GM19238 (cell line): ENCODE results near the gene FNBP1L.
"Not testable (repeated sequence)": the region's sequence is repeated elsewhere in the genome, so short reads cannot be mapped to it uniquely, and the experiment has no call there.

Experiments used
- DNase-seq: peaks from one replicate; pipeline ENCODE4 v3.0.0; 2011; ENCODE audit warnings: low spot score; ENCODE audit not compliant: insufficient read length

FNBP1L gene

GRCh38 chr1:93442741-93443140, 5.2 kb upstream of the FNBP1L start:
- no peak for DNase-seq

- no peak for DNase-seq
Observed at GRCh38 chr1:93443454-93443853, 4.5 kb upstream of the FNBP1L start.

DNA sequence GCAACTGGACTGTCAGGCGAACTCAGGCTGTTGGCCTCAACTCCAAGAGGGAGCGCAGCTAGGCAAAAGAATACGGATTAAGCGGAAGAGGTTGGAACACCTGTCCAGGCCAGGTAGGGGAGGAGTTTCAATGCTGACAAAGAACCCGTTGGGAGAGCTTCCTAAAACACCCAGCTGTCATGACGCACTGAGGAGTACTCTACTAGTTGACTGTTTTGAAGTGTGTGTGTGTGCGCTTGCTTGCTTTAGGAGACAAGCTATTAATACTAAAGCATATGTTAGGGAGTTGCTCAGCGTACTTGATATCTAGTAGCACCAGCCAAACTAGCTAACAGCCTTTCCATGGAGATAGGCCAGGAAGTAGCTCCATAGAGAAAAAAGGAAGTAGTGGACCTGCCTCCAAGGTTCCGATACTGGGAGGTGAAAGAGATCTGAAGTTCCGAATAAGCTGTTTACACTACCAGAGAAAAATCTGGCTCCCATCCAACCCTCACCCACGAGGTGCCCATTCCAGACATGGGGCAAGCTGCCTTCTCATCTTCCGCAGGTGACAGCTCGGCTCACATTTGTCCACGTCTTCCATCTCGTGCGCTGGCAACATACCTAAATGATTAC, 974 bp upstream of the FNBP1L start:
- DNase-seq: no peak

DNA sequence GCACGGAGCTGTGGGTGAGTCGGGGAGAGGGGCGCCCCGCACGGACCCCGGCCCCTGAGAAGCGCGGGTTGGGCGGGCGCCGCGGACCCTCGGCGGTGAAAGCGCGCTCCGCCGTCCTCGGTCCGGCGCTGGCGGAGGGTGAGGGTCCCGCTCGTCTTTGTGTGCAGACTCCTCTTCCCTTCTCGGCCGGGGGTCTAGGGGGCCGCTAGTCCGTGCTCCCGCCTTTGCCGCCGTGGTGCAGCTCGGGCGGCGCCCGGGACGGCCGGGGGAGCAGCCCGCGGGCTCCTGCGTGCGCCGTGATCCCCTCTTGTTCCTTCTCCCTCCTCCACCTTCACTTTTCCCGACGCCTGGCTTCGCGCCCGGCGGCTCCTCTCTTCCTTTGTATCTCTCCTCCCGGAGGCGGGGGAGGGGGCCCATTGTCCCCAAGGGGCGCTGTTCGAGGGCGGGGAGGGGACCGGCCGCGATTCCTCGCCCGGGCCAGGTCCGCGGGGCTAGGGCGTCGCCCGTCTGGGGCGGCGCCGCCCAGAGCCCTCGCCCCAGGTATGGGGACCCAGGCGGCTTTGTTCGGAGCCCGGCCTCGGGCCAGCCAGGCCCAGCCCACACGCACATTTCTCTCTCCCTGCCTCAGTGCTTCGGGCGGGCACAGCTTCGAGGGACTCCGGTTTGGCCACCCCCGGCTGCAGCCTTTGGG, 519 bp downstream of the FNBP1L start:
- no peak for DNase-seq

DNA sequence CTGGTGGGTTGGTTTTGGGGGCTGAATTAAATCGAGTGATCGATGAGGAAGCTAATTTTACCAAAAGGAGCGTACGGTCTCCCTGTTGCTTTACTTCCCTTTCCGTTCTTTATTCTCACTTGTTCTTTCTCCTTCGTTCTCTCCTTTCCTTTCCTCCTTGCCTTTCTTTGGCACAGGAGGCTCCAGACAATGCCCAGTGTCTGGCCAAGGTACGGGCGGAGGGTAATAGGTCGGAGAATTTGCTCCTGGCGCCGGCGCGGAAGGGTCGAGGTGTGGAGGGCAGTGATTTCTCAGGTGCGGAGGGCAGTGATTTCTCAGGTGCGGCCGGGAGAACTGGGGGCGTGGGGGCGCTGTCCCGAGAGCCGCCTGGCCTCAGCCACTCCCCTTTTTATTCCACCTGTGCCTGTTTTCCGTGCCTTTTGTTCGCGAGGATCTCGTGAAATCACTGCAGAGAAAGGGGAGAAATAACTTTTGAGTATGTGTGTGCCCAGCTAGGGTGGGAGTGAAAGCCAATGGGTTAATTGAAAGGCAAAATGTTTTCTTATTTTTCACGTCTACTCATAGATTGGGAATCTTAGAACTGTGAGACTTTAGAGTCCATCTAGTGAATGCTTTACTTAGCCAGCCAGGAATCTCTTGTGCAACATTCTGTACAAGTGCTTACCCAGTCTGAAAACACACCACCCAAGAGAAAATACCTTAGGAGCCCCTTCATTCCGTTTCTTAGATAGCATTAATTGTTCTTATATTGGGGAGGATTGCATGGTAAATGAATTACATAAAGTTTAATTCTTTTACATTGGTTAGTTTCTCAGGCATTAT, 1.3 kb downstream of the FNBP1L start:
- no peak for DNase-seq

DNA sequence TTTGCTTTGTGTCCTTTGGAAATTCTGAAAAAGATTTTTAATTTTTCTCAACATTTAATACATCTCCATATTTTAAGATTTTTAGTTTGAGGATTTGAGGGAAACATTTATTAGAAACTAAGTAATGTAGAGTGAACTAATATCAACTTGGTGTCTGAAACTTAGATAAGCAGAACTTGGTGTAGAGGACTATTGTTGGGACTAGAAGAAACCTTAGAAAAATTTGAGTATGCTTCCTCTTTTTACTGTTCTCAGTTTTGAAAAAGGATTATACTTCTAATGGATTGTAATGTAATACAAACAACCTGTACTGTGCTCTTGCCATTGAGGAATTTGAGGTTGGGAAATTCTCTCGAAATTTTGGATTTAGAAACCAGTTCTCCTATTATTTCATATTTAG, 2.4 kb downstream of the FNBP1L start:
- DNase-seq: no peak

DNA sequence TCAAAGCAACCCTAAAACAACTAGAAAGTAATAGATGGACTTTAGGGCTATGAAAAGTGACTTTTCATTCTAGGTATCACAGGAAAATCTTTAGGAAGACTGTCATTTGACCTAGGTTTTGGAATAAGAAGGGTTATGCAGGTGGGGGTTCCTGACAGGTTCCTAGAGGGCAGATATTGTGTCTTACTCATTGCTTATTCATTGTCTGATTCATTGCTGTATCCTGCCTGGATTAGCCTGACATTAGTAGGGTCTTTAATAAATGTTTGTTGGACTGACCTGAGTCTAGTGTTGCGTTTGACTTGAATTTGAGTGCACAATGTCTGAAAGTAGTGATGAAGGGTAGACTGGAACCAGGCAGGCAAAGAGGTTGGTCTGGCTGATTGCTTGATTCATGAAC, 6.0 kb downstream of the FNBP1L start:
- no peak for DNase-seq

DNA sequence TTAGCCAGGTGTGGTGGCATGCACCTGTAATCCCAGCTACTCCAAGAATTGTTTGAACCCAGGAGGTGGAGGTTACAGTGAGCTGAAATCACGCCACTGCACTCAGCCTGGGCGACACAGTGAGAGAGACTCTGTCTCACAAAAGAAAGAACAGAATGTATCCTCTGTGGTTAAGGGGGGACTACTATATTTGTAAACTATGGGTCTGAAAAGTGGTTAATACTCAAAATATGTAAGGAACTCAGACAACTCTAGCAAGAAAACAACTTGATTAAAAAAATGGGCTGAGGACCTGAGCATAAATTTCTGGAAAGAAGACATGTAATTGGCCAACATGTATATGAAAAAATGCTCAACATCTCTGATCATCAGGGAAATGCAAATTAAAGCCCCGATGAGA, 11.2 kb downstream of the FNBP1L start:
- DNase-seq: no peak

DNA sequence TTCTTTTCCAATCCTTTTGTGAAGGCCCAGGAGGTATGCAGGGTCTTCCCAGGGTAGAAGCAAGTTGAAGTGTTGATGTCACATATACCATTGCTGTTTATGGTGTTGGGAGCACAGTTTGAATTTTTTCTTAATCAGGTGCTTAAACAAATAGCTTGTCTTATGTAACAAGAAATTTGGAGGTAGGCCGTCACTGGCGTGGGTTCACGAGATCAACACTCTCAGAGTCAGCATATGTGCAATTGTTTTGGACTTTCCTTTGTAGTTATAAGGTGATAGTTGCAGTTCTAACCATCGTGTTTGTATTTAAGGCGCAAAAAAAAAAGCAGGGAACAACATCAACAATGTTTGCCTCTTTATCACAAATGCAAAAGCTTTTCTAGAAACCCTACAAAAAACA, 13.3 kb downstream of the FNBP1L start:
- no peak for DNase-seq

DNA sequence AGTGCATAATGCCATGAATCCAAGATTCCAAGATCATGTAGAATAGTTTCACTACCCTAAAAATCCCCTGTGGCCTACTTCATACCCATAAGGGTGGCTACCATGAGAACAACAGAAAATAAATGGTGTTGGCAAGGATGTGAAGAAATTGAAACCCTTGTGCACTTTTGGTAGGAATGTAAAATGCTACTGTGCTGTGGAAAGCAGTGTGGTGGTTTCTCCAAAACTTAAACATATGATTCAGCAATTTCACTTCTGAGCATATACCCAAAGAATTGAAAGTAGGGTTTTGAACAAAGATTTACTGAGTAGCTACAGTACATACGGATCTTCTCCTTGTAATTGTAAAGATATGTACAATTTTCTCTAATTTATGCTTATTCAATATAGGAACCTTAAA, 16.0 kb downstream of the FNBP1L start:
- DNase-seq: no peak

GRCh38 chr1:93465371-93466082, 17.6 kb downstream of the FNBP1L start:
- DNase-seq: not testable (repeated sequence)

GRCh38 chr1:93467606-93468005, 19.7 kb downstream of the FNBP1L start:
- no peak for DNase-seq

DNA sequence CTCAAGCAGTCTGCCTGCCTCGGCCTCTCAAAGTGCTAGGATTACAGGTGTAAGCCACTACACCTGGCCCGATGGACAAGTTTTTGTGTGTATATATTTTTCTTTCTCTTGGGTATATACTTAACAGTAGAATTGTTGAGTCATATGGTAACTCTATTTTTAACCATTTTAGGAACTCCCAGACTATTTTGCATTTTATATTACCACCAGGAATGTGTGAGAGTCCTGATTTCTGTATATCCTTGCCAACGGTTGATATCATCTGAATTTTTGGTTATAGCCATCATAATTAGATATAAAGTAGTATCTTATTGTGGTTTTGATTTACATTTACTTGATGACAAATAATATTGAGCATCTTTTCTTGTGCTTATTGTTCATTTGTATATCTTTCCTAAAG, 20.7 kb downstream of the FNBP1L start:
- DNase-seq: no peak

- not testable (repeated sequence) for DNase-seq
Observed at GRCh38 chr1:93469223-93469622, 21.3 kb downstream of the FNBP1L start.

GRCh38 chr1:93471284-93471683, 23.4 kb downstream of the FNBP1L start:
- no peak for DNase-seq

DNA sequence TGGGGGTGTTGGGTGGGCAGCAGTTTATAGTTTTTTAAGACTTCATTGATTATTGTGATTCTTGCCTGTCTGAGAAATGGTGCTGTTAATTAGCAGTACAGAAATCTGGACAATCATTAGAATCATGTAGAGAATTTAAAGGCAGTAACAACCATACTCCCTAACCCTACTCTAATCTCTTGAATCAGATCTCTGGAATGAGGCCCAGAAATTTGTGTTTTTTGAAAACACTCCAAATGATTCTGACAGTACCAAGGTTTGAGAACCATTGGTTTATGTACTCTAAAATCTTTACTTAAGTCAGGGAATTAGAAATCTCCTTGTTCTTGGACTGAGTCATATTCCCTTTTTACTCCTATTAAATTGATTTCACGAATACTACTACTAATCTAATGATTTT, 24.0 kb downstream of the FNBP1L start:
- no peak for DNase-seq

GRCh38 chr1:93474321-93474720, 26.4 kb downstream of the FNBP1L start:
- no peak for DNase-seq

- no peak for DNase-seq
Observed at GRCh38 chr1:93475681-93476080, 27.8 kb downstream of the FNBP1L start.

- DNase-seq: not testable (repeated sequence)
Observed at GRCh38 chr1:93479133-93479745, 31.3 kb downstream of the FNBP1L start.

DNA sequence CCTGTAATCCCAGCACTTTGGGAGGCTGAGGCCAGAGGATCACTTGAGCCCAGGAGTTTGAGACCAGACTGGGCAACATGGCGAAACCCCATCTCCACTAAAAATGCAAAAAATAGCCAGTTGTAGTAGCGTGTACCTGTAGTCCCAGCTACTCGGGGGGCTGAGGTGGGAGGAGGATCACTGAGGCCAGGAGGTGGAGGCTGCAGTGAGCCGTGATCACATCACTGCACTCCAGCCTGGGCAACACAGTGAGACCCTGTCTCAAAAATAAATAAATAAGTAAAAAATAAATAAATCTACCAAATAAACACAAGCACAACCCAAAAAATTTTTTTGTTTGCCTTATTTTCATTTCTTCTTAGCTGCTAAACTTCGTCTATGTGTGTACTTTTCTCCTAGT, 34.0 kb downstream of the FNBP1L start:
- DNase-seq: not testable (repeated sequence)

DNA sequence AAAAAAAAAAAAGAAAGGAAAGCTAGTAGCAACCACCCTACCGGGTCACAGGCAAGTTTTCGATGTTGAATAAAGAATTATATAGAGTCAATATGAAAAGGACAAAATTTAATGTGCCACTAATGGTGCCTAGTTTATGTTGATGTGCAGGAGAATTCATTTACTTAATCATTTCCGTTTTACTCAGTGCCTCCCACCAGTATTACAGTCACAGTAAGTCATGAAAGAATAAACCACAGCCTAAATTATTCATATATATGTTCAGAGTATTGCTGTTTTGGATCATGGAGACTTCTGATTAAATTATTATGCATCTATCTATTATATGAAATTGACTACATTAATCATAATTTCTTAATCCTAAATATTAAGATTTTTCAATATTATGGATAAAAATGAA, 35.3 kb downstream of the FNBP1L start:
- DNase-seq: no peak
